ENCODE measurements around the gene ANGPTL3.
"Not testable (repeated sequence)": the region's sequence is repeated elsewhere in the genome, so short reads cannot be mapped to it uniquely, and the experiment has no call there.

Gene ANGPTL3

DNA sequence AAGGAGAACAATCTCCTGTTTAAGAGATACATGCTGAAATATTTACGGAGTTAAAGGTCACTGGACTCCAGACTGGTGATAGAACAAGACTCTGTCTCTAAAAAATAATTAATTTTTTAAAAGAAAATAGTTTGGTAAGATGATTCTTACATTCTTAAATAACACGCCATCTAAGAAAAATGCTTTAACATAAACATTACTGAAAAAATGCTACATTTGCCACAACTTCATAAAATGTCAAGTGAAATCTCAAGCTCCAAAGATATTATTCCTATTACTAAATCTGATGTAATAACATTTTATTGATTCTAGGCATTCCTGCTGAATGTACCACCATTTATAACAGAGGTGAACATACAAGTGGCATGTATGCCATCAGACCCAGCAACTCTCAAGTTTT is 4.1 kb downstream of the ANGPTL3 start:
- no peak overlapping the region for H3K4me3 ChIP-seq (ENCODE audit: low read depth, low read length)
- TF ChIP-seq, protein P1, sequence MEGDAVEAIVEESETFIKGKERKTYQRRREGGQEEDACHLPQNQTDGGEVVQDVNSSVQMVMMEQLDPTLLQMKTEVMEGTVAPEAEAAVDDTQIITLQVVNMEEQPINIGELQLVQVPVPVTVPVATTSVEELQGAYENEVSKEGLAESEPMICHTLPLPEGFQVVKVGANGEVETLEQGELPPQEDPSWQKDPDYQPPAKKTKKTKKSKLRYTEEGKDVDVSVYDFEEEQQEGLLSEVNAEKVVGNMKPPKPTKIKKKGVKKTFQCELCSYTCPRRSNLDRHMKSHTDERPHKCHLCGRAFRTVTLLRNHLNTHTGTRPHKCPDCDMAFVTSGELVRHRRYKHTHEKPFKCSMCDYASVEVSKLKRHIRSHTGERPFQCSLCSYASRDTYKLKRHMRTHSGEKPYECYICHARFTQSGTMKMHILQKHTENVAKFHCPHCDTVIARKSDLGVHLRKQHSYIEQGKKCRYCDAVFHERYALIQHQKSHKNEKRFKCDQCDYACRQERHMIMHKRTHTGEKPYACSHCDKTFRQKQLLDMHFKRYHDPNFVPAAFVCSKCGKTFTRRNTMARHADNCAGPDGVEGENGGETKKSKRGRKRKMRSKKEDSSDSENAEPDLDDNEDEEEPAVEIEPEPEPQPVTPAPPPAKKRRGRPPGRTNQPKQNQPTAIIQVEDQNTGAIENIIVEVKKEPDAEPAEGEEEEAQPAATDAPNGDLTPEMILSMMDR (IDR thresholded peaks at IDR 0.05; ENCODE audit: low read depth, low read length, missing control alignments), result no peak
- no peak for DNase-seq (ENCODE audit: low read depth)

DNA sequence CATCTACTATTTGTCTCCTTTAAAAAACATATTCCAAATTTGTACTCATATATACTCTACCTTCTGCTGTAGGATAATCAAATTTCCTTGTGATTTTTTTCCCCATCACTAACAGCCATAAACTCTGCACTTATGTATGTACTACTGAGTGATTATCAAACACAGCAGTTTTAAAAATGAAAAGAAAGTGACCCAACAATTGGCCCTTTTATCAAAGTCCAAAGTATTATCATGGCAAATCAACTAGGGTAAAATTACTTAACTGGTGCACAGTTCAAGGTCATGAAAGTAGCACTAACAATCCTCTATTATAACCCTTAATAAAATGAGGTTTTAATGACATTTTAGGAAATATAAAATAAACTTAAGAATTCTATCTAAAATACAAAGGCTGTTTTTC is 11.6 kb downstream of the ANGPTL3 start:
- DNase-seq (ENCODE audit: low read depth), result no peak
- TF ChIP-seq, protein P1 (IDR thresholded peaks at IDR 0.05; ENCODE audit: low read depth, low read length, missing control alignments), result no peak
- no peak overlapping the region for H3K4me3 ChIP-seq (ENCODE audit: low read depth, low read length)

- H3K4me3 ChIP-seq (ENCODE audit: low read depth, low read length); DNase-seq (ENCODE audit: low read depth): not testable (repeated sequence)
Observed at GRCh38 chr1:62610588-62610987, 13.3 kb downstream of the ANGPTL3 start.

- no peak overlapping the region for H3K4me3 ChIP-seq (ENCODE audit: low read depth, low read length)
- TF ChIP-seq, protein P1 (IDR thresholded peaks at IDR 0.05; ENCODE audit: low read depth, low read length, missing control alignments), result no peak
- no peak for DNase-seq (ENCODE audit: low read depth)
Observed at GRCh38 chr1:62612770-62613169, 15.4 kb downstream of the ANGPTL3 start.

- TF ChIP-seq, protein P1 (IDR thresholded peaks at IDR 0.05; ENCODE audit: low read depth, low read length, missing control alignments), result no peak
- no peak overlapping the region for H3K4me3 ChIP-seq (ENCODE audit: low read depth, low read length)
- no peak for DNase-seq (ENCODE audit: low read depth)
Observed at GRCh38 chr1:62613325-62613727, 16.0 kb downstream of the ANGPTL3 start.

GRCh38 chr1:62613890-62614289 is 16.6 kb downstream of the ANGPTL3 start:
- DNase-seq (ENCODE audit: low read depth), result no peak
- TF ChIP-seq, protein P1 (IDR thresholded peaks at IDR 0.05; ENCODE audit: low read depth, low read length, missing control alignments), result no peak
- H3K4me3 ChIP-seq (ENCODE audit: low read depth, low read length), result no peak overlapping the region

- H3K4me3 ChIP-seq (ENCODE audit: low read depth, low read length), result no peak overlapping the region
- DNase-seq (ENCODE audit: low read depth), result peak; percentile 24
- TF ChIP-seq, protein P1 (IDR thresholded peaks at IDR 0.05; ENCODE audit: low read depth, low read length, missing control alignments), result no peak
Observed at GRCh38 chr1:62621907-62622306, 24.6 kb downstream of the ANGPTL3 start.

DNA sequence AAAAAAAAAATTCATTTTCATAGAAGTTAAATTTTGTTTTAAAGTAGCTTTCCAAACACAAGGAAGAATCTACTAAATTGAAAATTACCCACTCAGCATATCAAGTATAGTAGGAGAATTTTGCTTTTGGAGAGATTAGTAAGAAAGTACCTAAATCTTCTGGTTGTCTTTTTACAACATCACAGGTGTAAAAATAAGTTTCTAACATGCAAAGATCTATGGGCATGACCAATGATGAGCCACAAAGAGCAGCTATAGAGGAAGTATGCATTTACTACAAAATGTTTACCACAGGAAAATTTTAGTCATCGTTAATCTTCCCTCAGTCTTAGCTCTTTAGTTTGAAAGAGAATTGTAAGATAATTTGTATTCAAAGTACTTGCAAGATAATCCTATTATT is 28.1 kb downstream of the ANGPTL3 start:
- TF ChIP-seq, protein P1 (IDR thresholded peaks at IDR 0.05; ENCODE audit: low read depth, low read length, missing control alignments), result no peak
- H3K4me3 ChIP-seq (ENCODE audit: low read depth, low read length), result no peak overlapping the region
- peak; percentile 15 for DNase-seq (ENCODE audit: low read depth)
